ENCODE results near the gene IGF1R. TPM values are rescaled to one million over a fixed set of nuclear protein-coding genes. Genes with fewer than 3 reads are reported as not detected.

The IGF1R gene
- total RNA-seq, 6 donors from 2014 or later: 31.0 to 142 (median 63.8) TPM

- DNase-seq (no peak), ATAC-seq (ENCODE audit: low FRiP score in 2 of 2) (no peak)
Observed at GRCh38 chr15:99006146-99006545, 357.8 kb downstream of the IGF1R start.

GRCh38 chr15:99006904-99007495, 358.7 kb downstream of the IGF1R start:
- no peak overlapping the region for H3K27ac ChIP-seq
- no peaks in the 10 kb centered on the region for H3K9me3 ChIP-seq
- DNase-seq (no peak), ATAC-seq (ENCODE audit: low FRiP score in 2 of 2) (no peak)
- H3K4me1 ChIP-seq: no peaks in the 10 kb centered on the region
- TF ChIP-seq EP300 (IDR thresholded peaks at IDR 0.05) (no peak), POLR2A (IDR thresholded peaks at IDR 0.05) (no peak), POLR2AphosphoS5 (IDR thresholded peaks at IDR 0.05) (no peak)
- H3K4me3 ChIP-seq: no peak overlapping the region
- WGBS, 2 donors: 94 to 96% methylated on average over 16 to 17 of the region's 17 CpGs
- no peaks in the 10 kb centered on the region for H3K27me3 ChIP-seq
- no peaks in the 10 kb centered on the region for H3K36me3 ChIP-seq

More at GRCh38 chr15:99006146-99006545, 357.8 kb downstream of the IGF1R start:
- Histone ChIP-seq H3K9me3 (no peaks in the 10 kb centered on the region), H3K27ac (no peak overlapping the region), H3K27me3 (no peaks in the 10 kb centered on the region), H3K36me3 (no peaks in the 10 kb centered on the region), H3K4me1 (no peaks in the 10 kb centered on the region), H3K4me3 (no peak overlapping the region)
- TF ChIP-seq CTCF (IDR thresholded peaks at IDR 0.05) (no peak), POLR2A (IDR thresholded peaks at IDR 0.05) (no peak), POLR2AphosphoS5 (IDR thresholded peaks at IDR 0.05) (no peak)
- 73 to 82% methylated on average over 9 of the region's 9 CpGs for WGBS, 2 donors

GRCh38 chr15:99009741-99010330, 361.5 kb downstream of the IGF1R start:
- ATAC-seq (ENCODE audit: low FRiP score in 2 of 2): no peak
- 39 to 46% methylated on average over 8 of the region's 8 CpGs for WGBS, 2 donors
- no peak for DNase-seq

GRCh38 chr15:99010768-99011167, 362.4 kb downstream of the IGF1R start:
- no peak overlapping the region for H3K27ac ChIP-seq
- no peaks in the 10 kb centered on the region for H3K9me3 ChIP-seq
- DNase-seq: no peak
- no peak for ATAC-seq (ENCODE audit: low FRiP score in 2 of 2)
- no peaks in the 10 kb centered on the region for H3K36me3 ChIP-seq
- TF ChIP-seq EP300 (IDR thresholded peaks at IDR 0.05) (no peak), POLR2AphosphoS5 (IDR thresholded peaks at IDR 0.05) (no peak), POLR2A (IDR thresholded peaks at IDR 0.05) (no peak), CTCF (IDR thresholded peaks at IDR 0.05) (no peak)
- H3K4me1 ChIP-seq: peaks cover 0 to 17% (median 8%) of the 10 kb centered on the region in 4 donors
- no peak overlapping the region for H3K4me3 ChIP-seq
- 71 to 91% methylated on average over 2 of the region's 2 CpGs for WGBS, 2 donors
- no peaks in the 10 kb centered on the region for H3K27me3 ChIP-seq

More at GRCh38 chr15:99009741-99010330, 361.5 kb downstream of the IGF1R start:
- H3K36me3 ChIP-seq: no peaks in the 10 kb centered on the region
- no peak for TF ChIP-seq EP300 (IDR thresholded peaks at IDR 0.05)
- TF ChIP-seq POLR2A (IDR thresholded peaks at IDR 0.05): no peak
- no peak for TF ChIP-seq POLR2AphosphoS5 (IDR thresholded peaks at IDR 0.05)
- no peak for TF ChIP-seq CTCF (IDR thresholded peaks at IDR 0.05)
- H3K4me1 ChIP-seq: peaks cover 0 to 7% (median under 1%) of the 10 kb centered on the region in 4 donors
- no peak overlapping the region for H3K4me3 ChIP-seq
- no peak overlapping the region for H3K27ac ChIP-seq
- H3K27me3 ChIP-seq: no peaks in the 10 kb centered on the region
- no peaks in the 10 kb centered on the region for H3K9me3 ChIP-seq

Small RNA genes lying within 50 kb of the gene (small RNA-seq; reads per million reads assigned to genes)
- 0 to 0.20 (median 0.06) reads per million in 4 donors for gene MIR4714
